IPS DF 4.7 (cell line): ENCODE data around the gene TNFSF10.
"Not testable (repeated sequence)": the region's sequence is repeated elsewhere in the genome, so short reads cannot be mapped to it uniquely, and the experiment has no call there.

Experiments
- DNase-seq: peaks from one replicate; pipeline ENCODE4 v3.0.0-alpha.2; 2013; ENCODE audit warnings: low spot score; ENCODE audit errors: extremely low read depth

The TNFSF10 gene

DNA sequence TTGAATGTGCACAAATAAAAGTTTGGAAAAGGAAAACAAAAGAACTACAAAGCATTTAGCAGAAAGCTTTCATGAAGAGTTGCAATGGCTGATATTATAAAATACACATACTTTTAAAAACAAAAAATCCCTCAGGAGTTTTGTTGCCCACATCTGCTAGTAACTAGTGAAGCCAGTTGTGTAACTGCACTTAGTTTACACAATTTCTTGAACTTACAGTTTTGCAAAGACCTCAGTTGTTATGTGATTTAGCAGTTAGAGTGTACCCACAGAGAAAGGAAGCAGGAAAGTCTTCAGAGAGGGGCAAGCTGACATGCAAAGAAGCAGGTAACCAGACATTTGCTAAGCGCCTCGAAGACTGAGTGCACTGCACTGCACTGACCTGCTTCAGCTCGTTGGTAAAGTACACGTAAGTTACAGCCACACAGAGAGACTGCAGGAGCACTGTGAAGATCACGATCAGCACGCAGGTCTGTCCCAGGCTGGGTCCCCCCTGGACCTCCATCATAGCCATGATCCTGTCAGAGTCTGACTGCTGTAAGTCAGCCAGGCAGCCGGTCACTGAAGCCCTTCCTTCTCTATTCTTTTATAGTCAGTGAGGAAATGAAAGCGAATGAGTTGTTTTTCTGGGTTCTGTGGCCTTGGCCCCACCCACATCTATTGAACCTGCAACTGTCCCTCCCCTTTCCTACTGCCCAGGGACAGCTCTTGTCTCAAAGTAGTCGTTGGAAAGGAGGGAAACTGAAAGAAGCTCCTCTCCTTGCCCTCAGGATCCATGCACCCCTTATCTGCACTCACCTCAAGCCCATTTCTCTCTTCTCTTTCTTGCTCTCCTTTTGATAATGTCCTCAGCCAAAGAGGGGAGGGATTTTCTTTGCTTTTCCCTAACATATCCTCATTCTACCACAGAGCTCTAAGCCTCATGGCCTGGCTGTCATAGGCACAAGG, at the start of gene TNFSF10:
Gene TNFSF10 (minus strand): TSS at position 560 of the 948 bp plus-strand sequence. CDS start 46 bp downstream, at position 514.
- DNase-seq, result peak; percentile 38

- DNase-seq, result no peak
Observed at GRCh38 chr3:172569128-172570008, 46.1 kb upstream of the TNFSF10 start.

DNA sequence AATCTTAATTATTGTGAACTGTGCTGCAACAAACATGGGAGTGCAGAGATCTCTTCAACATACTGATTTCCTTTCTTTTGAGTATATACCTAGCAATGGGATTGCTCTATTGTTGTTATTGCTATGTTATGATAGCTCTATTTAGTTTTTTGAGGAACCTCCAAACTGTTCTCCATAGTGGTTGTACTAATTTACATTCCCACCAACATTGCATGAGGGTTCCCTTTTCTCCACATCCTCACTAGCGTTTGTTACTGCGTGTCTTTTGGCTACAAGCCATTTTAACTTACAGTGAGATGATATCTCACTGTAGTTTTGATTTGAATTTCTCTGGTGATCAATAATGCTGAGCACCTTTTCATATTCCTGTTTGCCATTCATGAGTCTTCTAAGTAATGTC, 45.5 kb upstream of the TNFSF10 start:
- DNase-seq, result no peak

DNA sequence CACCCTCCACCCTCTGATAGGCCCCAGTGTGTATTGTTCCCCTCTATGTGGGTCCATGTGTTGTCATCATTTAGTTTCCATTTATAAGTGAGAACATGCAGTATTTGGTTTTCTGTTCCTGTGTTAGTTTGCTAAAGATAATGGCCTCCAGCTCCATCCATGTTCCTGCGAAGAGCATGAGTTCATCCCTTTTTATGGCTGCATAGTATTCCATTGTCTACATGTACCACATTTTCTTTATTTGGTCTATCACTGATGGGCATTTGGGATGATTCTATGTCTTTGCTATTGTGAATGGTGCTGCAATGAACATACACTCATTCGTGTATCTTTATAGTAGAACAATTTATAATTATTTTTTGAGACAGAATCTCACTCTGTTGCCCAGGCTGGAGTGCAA, 43.6 kb upstream of the TNFSF10 start:
- DNase-seq, result not testable (repeated sequence)

- no peak for DNase-seq
Observed at GRCh38 chr3:172564499-172564898, 41.3 kb upstream of the TNFSF10 start.

GRCh38 chr3:172562871-172563865, 39.9 kb upstream of the TNFSF10 start:
- no peak for DNase-seq

- DNase-seq, result no peak
Observed at GRCh38 chr3:172561897-172562640, 38.8 kb upstream of the TNFSF10 start.

DNA sequence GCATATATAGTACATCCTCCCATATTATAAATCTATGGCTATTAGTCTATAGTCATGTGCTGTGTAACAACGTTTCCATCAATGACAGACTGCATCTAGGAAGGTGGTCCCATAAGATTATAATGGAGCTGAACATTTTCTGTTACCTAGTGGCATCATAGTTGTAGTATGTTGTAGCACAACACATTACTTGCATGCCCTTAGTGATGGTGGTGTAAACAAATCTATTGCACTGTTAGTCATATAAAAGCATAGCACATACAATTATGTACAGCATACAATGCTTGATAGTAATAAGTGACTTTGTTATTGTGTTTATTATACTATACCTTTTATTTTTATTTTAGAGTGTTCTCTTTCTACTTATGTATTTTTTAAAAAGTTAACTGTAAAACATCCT, 37.4 kb upstream of the TNFSF10 start:
- no peak for DNase-seq

- no peak for DNase-seq
Observed at GRCh38 chr3:172560026-172560425, 36.8 kb upstream of the TNFSF10 start.

DNA sequence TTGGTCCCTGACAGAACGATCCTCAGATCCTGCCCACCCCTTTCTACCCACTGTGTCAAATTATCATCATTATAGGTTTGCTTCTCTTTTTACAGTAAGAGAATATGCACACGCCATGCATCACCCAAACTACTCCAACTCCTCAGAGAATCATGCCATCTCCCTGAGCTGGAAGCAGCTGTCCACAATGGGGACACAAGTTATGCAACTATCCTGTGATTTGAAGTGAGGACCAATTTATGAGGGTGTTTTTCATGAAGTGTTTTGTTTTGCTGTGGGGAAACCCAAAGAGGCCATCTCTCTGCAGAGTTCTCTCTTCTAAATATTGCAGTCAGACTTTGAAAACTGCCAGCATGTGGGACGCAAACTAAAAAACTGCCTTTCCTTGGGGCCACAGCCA, 35.8 kb upstream of the TNFSF10 start:
- DNase-seq, result no peak

DNA sequence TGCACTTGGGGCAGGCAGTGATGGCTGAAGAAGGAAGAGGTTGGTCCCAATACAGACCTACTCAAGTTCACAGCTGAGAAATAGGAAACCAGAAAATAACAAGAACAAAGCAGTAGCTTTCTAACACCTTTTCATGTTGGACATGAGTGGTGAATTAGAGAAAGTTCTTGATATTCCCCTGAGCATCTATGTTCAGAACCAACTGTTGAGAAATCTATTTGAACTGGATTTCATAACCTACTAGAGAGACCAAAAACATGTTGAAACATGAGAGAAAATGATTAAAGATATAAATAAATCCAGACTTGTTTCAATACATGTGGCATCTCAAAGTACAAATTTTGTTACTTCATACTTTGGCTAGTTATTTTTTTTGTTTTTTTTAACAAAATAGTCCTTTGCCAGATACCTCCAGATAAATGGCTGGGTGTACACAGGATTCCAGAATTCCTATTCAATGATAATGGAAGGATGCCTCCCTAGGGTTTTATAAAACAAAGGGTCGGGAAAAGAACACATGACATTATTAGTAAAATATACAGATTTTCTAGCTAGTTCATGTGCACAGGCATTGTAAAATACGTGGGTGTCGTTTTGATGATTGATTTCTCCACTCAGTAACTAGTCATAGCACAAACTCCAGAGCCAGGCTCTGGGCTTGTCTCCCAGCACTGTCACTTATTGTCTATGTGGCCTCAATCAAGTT, 34.4 kb upstream of the TNFSF10 start:
- DNase-seq, result no peak

DNA sequence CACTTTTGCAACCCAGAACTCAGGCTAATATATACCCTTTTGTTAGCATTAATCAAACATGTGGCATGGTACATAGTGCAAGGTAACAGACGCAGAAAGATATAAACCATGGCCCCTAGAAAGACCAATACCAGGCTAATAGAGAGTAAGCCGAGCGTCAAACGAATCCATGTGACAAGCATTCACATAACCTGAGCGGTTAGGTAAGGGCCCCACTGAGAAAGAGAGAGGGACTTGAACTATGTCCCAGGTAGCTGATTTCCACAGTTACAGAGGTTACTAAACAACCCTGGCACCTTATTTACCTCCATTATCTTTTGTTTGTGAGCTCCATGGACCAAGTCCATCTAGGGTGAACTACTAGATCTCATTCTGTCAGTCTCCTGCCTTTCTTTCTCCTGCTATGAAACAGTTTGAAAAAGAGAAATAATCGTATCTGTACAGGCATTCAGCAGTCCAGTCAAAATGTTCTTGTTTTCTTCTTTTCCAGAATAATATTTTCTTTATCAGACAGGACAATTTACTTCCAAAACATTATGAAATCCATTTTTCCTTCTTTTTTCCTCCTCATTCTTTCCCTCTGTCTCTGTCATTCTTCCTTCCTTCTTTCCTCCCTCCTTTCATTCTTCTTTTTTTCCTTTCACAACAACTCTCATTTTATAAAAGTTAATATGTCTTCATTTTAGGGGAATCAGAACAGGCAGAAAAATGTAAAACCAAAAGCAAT, 30.5 kb upstream of the TNFSF10 start:
- no peak for DNase-seq

GRCh38 chr3:172552607-172553006, 29.4 kb upstream of the TNFSF10 start:
- DNase-seq, result no peak

GRCh38 chr3:172551874-172552273, 28.6 kb upstream of the TNFSF10 start:
- no peak for DNase-seq

GRCh38 chr3:172550347-172550943, 27.2 kb upstream of the TNFSF10 start:
- DNase-seq, result no peak

DNA sequence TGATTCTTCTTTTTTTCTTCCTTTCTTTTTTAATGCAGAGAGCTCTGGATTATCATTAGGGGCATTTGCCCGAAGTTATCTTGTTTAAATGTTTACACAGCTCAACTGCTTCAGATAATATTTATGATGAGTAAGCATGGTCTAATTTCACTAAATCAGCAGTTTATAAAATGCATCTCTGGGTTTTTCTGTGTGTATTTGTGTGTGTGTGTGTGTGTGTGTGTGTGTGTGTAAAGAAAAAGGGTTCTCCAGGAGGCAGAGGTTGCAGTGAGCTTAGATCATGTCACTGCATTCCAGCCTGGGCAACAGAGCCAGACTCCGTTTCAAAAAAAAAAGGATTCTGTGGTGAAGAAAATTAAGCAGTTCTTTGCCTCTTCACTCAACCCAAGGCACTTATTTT, 25.9 kb upstream of the TNFSF10 start:
- no peak for DNase-seq

DNA sequence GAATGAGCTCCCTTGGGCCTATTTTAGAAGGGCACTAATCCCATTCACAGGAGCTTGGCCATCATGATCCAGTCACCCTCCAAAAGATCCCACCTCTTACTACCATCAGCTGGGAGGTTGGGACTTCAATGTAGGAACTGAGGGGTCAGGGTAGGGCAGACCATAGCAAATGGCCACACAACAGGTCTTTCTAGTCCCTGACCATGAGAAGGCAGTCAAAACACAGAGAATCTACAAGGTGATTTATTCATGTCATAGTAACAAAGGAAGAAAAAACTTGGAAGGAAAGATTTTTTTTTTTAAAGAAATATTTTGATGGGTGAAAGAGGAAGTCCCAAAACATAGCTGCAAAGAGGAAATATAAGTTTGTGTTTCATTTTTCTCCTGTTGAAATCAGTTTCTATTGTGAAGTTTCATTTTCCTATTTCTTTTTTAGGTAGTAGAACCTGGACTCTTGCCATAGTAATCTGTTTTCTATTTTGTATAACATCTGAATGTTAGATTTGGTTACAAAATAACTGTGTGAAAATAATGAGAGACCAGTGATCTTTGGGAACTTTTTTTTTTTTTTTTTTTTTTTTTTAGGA, 23.5 kb upstream of the TNFSF10 start:
- no peak for DNase-seq

DNA sequence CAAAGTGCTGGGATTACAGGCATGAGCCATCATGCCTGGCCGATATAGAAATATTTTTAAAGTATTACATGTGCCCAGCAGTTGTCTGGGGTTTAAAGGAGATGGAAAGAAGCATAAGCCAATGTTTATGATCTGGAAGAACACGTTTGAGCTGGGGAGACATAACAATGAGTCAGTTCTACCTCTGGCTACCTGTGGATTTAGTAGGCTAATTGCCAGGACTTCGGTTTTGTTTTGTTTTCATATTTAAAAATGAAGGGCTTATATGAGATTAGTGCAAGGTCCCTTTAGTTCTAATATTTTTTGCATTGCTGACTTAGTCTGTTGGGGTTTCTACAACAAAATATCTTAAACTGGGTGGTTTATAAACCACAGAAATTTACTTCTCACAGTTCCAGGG, 22.9 kb upstream of the TNFSF10 start:
- no peak for DNase-seq
